PFSK-1 (cell line): ENCODE data around the gene LAMP1.

Experiments
- POLR2AphosphoS5 ChIP-seq: IDR thresholded peaks from 2 replicates; pipeline ENCODE4 v1.6.1; 2012; ENCODE audit warnings: low read depth, mild to moderate bottlenecking, control low read depth, low read length, moderate library complexity
- TAF1 ChIP-seq: IDR thresholded peaks from 2 replicates; pipeline ENCODE4 v1.6.1; 2012; ENCODE audit warnings: low read length, control low read depth, borderline replicate concordance; ENCODE audit not compliant: insufficient read depth

DNA sequence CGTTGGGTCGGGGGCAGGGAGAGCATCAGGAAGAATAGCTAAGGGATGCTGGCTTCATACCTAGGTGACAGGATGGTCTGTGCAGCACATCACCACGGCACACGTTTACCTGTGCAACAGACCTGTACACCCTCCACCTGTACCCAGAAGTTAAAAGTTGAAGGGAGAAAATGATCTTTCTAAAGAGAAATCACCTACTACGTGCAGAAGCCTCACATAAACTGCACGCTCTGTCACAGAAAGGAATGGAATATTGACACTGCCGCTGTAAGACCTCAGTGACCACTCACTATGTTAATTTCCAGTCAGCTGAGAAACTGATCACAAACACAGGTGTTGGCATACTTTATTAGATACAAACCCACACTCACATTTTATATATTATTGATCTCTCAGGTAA, 26.8 kb downstream of the LAMP1 start:
- TF ChIP-seq TAF1: no peak
- no peak for TF ChIP-seq POLR2AphosphoS5
